PC-3 (cell line): ENCODE measurements around the gene PTPA. TPM values are rescaled to one million over a fixed set of nuclear protein-coding genes. Genes with fewer than 3 reads are reported as not detected.

ENCODE experiments used
- ATAC-seq: fragments of 200-7000 bp; cut with Tn5 transposase; 2 replicates; pipeline ENCODE4 v1.9.1; 2020; ENCODE audit warnings: mild to moderate bottlenecking, moderate library complexity
- BruUV-seq: library from RNA; stranded (reverse); fragments of 400-500 nt; replicated peaks from 2 replicates; lab custom pipeline; 2021; lab: Mats Ljungman, UMichigan
- CTCF ChIA-PET: fragments of 300-600 bp; sonication (Branson Sonifier 250); formaldehyde crosslinking; loops from one replicate; lab custom pipeline; 2022; ENCODE audit warnings: antibody characterized with exemption; lab: Charles Lee
- POLR2A ChIA-PET: fragments of 300-600 bp; sonication (Branson Sonifier 250); formaldehyde crosslinking; loops from one replicate; lab custom pipeline; 2022; ENCODE audit warnings: antibody characterized with exemption; ENCODE audit not compliant: unreplicated experiment; lab: Charles Lee
- DNase-seq: peaks from one replicate; pipeline ENCODE4 v3.0.0-alpha.2; 2015
- H2AFZ ChIP-seq: fragments of 300-600 bp; sonication (generic); 2 replicates; pipeline ENCODE4 v1.6.0; 2016; ENCODE audit warnings: antibody characterized with exemption, low read length
- H3F3A ChIP-seq: fragments of 300-600 bp; sonication (generic); one replicate; pipeline ENCODE4 v1.6.0; 2017; ENCODE audit warnings: antibody characterized with exemption, low read length, control low read depth, mild to moderate bottlenecking; ENCODE audit not compliant: unreplicated experiment
- H3K27ac ChIP-seq: fragments of 300-600 bp; sonication (generic); 2 replicates; pipeline ENCODE4 v1.5.1; 2016; ENCODE audit warnings: mild to moderate bottlenecking, low read length
- H3K27me3 ChIP-seq: fragments of 300-600 bp; sonication (generic); 2 replicates; pipeline ENCODE4 v1.6.1; 2016; ENCODE audit warnings: low read length, mixed read lengths
- H3K36me3 ChIP-seq: fragments of 300-600 bp; sonication (generic); 2 replicates; pipeline ENCODE4 v1.6.1; 2016; ENCODE audit warnings: low read depth, mixed run types, low read length, mixed read lengths
- H3K4me1 ChIP-seq: fragments of 300-600 bp; sonication (generic); 2 replicates; pipeline ENCODE4 v1.5.1; 2016; ENCODE audit warnings: low read length; ENCODE audit not compliant: insufficient read depth
- H3K4me2 ChIP-seq: fragments of 300-600 bp; sonication (generic); 2 replicates; pipeline ENCODE4 v1.6.0; 2016; ENCODE audit warnings: low read length
- H3K4me3 ChIP-seq: fragments of 300-600 bp; sonication (generic); 2 replicates; pipeline ENCODE4 v1.5.1; 2016; ENCODE audit warnings: mild to moderate bottlenecking, low read length, mixed read lengths
- H3K79me2 ChIP-seq: fragments of 300-600 bp; sonication (generic); 2 replicates; pipeline ENCODE4 v1.6.1; 2017; ENCODE audit warnings: low read length, mixed read lengths
- H3K9ac ChIP-seq: fragments of 300-600 bp; sonication (generic); 2 replicates; pipeline ENCODE4 v1.6.0; 2016; ENCODE audit warnings: mild to moderate bottlenecking, low read length
- H3K9me2 ChIP-seq: fragments of 300-600 bp; sonication (generic); replicated peaks from 2 replicates; pipeline ENCODE4 v1.6.1; 2016; ENCODE audit warnings: mixed run types, low read length, mixed read lengths
- H3K9me3 ChIP-seq: fragments of 300-600 bp; sonication (generic); 2 replicates; pipeline ENCODE4 v1.6.1; 2016; ENCODE audit warnings: low read length, mixed read lengths
- H4K20me1 ChIP-seq: fragments of 300-600 bp; sonication (generic); 2 replicates; pipeline ENCODE4 v1.6.1; 2016; ENCODE audit warnings: low read length, mixed read lengths
- CTCF ChIP-seq: fragments of 300-600 bp; sonication (generic); conservative IDR thresholded peaks from 2 replicates; pipeline ENCODE4 v1.5.1; 2017; ENCODE audit warnings: antibody characterized with exemption, low read depth, mild to moderate bottlenecking, low read length
- EZH2 ChIP-seq: fragments of 300-600 bp; sonication (generic); IDR thresholded peaks from one replicate; pipeline ENCODE4 v1.6.1; 2017; ENCODE audit warnings: antibody characterized with exemption, mild to moderate bottlenecking, low read length; ENCODE audit not compliant: unreplicated experiment
- EZH2phosphoT487 ChIP-seq: fragments of 300-600 bp; sonication (generic); IDR thresholded peaks from 2 replicates; pipeline ENCODE4 v1.6.1; 2018; ENCODE audit warnings: mild to moderate bottlenecking, antibody characterized with exemption, low read length, borderline replicate concordance
- intact Hi-C: fragments of 100-400 bp; cut with micrococcal nuclease; formaldehyde crosslinking; loops from 2 replicates; pipeline ENCODE4 v1.9.0; 2023
- total RNA-seq: library from RNA; depleted of rRNA; stranded (reverse); fragments of >200 nt; gene quantifications from 2 replicates; pipeline ENCODE4 v1.2.3, GENCODE V29; 2014

PTPA gene
- total RNA-seq, 1 experiment from 2014 or later = 138 TPM

DNA sequence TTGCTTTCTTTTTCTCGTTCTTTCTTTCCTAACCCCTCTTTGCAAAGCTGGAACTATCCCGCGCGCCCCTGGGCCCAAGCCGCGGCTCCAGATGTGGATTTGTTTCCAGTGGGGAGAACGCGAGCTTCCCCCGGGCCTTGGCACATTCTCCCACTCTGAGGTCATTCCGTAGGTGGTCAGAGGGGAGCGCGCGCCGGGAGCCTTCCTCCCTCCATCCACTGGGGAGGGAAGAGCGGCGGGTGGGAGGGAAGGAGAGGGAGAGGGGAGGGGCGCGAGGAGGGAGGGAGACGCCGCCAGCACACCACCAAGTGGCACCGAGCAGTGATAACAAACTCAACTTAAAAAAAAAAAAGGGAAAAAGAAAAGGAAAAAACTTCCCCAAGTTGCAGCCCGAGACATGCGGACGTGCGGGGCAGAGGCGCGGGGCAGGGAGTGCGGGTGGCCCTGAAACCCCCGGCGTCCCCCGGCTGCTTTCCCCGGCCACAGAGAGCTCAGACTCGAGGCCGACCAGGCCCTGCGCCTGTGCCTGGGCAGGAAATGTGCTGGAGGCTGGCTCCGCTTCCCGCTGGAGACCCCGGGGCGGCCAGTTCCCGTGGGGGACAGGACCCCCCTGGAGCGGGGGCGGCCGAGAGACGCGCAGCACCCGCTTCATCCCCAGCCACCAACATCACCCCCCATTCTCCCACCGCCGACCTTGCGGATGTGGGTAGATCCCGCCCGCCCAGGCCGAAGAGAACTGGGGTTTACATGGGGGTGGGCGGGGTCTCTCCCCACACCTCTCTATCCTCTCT lies 63.7 kb downstream of the PTPA start:
- Histone ChIP-seq H3K27ac (peak overlapping the region; percentile 68), H3K4me2 (peak overlapping the region; percentile 99), H3K4me3 (peak overlapping the region; percentile 90), H3K9ac (peak overlapping the region; percentile 87), H3K9me3 (no peaks in the 10 kb centered on the region), H3K9me2 (no peaks in the 10 kb centered on the region), H3K4me1 (peaks cover 29% of the 10 kb centered on the region), H3K79me2 (peaks cover 22% of the 10 kb centered on the region), H3F3A (no peaks in the 10 kb centered on the region), H4K20me1 (no peaks in the 10 kb centered on the region), H3K27me3 (no peaks in the 10 kb centered on the region), H3K36me3 (no peaks in the 10 kb centered on the region), H2AFZ (peak overlapping the region; percentile 79)
- ATAC-seq (peak; percentile 23), DNase-seq (peak; percentile 68)
- intact Hi-C loops = loop anchor here (2.0 to 10.0 kb wide), 4 partner anchors 36 to 437 kb away; no protein-coding TSS in a partner anchor
- TF ChIP-seq EZH2 = no peak
- no peak for TF ChIP-seq CTCF
- no peak for TF ChIP-seq EZH2phosphoT487
- ChIA-PET CTCF (interaction anchor here (0.6 to 1.2 kb wide), 5 partner anchors 32 to 451 kb away, joined by 3 to 6 read pairs (median 4); partner anchors contain the start of gene NTMT1), POLR2A (interaction anchor here (0.6 kb wide), 2 partner anchors 307 to 468 kb away, joined by 3 to 5 read pairs; no protein-coding TSS in a partner anchor)
- no TSS peak for BruUV-seq

DNA sequence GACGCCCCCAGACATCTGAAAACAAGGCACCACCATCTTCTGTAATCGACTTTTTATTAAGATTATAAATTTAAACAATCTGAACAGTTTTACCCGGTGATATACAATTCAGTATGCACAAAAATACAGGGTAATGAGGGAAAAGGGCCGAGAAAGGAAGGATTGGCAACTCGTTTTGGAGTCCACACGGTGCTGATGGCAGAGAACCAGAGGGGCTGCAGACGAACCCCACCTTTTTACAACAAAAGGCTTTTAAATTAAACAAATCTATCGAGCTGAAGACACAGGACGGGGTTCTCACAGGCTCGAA lies 64.3 kb downstream of the PTPA start:
- H3K27me3 ChIP-seq = no peaks in the 10 kb centered on the region
- H3F3A ChIP-seq = no peaks in the 10 kb centered on the region
- no peaks in the 10 kb centered on the region for H3K9me2 ChIP-seq
- DNase-seq = peak; percentile 2
- peak overlapping the region; percentile 99 for H3K4me2 ChIP-seq
- peak overlapping the region; percentile 79 for H2AFZ ChIP-seq
- H4K20me1 ChIP-seq = no peaks in the 10 kb centered on the region
- ATAC-seq = no peak
- peak overlapping the region; percentile 68 for H3K27ac ChIP-seq
- CTCF ChIA-PET = interaction anchor here (0.7 kb wide), 1 partner anchor 237 kb away, joined by 5 read pairs; no protein-coding TSS in a partner anchor
- POLR2A ChIA-PET = no interaction called here
- peak overlapping the region; percentile 87 for H3K9ac ChIP-seq
- no peaks in the 10 kb centered on the region for H3K36me3 ChIP-seq
- H3K9me3 ChIP-seq = no peaks in the 10 kb centered on the region
- H3K4me3 ChIP-seq = peak overlapping the region; percentile 90
- H3K79me2 ChIP-seq = peaks cover 22% of the 10 kb centered on the region
- intact Hi-C loops = loop anchor here (2.0 to 10.0 kb wide), 4 partner anchors 37 to 437 kb away; no protein-coding TSS in a partner anchor
- peaks cover 23% of the 10 kb centered on the region for H3K4me1 ChIP-seq
- no TSS peak for BruUV-seq
- TF ChIP-seq EZH2phosphoT487 = no peak
- TF ChIP-seq EZH2 = no peak
- no peak for TF ChIP-seq CTCF
